Measurements from ENCODE around the gene CD2AP.
"Not testable (repeated sequence)": the region's sequence is repeated elsewhere in the genome, so short reads cannot be mapped to it uniquely, and the experiment has no call there.

Gene CD2AP

DNA sequence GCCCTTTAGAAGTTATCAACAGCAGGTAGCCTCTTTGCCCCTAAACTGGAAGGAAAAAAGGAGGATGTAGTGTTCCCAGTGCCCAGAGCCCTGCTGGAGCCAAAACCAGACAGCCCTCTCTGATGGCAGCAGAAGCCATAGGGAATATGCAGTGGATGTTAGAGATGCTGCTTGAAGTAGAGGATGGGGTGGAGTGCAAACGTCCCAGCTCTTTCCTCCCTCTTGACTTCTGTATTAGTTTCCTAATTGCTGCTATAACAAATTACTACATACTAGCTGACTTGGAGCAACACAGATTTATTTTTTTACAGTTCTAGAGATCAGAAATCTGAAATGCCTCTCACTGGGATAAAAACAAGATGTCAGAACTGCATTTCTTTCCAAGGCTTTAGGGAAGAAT lies 12.5 kb upstream of the CD2AP start:
- no peak for DNase-seq

DNA sequence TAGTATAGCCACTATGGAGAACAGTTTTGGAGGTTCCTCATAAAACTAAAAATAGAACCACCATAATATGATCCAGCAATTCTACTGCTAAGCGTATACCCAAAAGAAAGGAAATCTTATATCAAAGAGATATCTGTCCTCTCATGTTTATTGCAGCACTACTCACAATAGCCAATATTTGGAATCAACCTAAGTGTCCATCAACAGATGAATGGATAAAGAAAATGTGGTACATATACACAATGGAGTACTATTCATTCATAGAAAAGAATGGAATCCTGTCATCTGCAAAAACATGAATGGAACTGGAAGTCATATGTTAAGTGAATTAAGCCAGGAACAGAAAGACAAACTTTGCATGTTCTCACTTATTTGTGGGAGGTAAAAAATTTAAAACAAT lies 5.7 kb upstream of the CD2AP start:
- DNase-seq, result no peak

DNA sequence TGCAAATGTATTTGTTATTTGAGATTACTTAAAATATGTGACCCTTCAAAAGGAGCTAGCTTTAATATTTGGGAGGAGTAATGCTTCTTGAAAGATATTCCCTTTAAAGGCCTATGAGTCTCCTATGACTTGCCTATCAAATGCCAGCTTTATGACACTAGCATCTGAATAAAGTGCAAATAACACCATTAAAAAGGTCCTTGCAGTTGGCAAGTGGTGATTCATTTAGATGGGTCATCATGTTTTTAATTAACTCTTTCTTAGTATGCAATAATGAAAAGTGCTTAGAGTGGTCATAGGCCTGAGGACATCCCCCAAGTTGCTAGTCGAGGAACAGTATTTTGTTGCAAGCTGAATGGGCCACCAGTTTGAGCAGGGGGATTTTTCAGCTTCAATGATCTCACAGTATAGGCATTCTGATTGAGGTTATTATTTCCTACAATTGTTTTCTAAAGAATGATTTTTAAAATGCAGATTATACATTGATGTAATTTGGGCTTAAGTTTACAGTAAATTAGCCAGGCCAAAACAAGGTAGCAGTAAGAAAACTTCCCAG lies 3.7 kb upstream of the CD2AP start:
- no peak for DNase-seq

DNA sequence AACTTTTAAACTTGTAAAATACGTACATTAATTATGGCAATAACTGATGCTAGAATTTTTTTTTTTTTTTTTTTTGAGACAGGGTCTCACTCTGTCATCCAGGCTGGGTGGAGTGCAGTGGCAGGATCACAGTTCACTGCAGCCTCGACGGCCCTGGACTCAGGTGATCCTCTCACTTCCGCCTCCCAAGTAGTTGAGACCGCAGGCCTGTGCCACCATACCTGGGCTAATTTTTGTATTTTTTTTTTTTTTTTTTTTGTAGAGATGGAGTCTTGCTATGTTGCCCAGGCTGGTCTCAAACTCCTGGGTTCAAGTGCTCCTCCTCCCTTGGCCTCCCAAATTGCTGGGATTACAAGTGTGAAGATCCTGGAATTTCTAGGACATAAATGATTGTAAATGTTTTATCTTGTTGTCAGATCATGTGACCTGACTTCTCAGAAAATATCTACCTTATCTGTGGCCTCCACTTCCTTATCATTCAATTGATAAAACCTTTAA lies 2.2 kb upstream of the CD2AP start:
- DNase-seq, result no peak

DNA sequence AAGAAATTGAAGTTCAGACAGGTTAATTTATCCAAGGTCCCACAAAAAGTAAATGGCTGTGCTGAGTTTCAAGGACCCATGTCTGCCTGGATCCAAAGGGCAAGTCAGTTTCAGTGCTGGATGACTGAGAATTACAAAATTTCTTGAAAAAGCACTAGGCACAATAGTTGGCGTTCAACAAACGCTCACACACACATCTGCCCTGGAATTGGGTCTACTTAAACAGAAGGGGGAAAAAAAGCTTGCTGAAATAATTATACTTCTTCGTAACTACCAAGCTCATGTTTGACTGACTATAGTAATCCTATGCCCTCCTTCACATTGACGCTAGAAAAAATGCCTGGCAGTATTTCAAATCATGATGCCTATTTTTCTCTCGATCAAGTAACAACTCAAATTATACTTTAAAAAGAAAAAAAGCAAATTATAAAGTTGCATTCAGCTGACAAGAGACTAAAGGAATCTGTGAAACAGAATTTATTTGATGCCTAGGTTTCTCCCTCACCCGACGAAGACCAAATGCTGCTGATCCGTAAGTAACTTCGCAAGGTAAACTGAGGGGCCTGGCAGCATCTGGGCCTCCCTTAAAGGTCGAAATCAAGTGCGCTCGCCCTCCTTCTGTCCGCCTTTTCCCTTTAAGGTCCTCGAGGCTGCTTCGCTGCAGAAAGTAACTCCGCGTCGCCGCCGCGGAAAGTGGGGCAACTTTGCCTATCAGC lies 650 bp upstream of the CD2AP start:
- no peak for DNase-seq

DNA sequence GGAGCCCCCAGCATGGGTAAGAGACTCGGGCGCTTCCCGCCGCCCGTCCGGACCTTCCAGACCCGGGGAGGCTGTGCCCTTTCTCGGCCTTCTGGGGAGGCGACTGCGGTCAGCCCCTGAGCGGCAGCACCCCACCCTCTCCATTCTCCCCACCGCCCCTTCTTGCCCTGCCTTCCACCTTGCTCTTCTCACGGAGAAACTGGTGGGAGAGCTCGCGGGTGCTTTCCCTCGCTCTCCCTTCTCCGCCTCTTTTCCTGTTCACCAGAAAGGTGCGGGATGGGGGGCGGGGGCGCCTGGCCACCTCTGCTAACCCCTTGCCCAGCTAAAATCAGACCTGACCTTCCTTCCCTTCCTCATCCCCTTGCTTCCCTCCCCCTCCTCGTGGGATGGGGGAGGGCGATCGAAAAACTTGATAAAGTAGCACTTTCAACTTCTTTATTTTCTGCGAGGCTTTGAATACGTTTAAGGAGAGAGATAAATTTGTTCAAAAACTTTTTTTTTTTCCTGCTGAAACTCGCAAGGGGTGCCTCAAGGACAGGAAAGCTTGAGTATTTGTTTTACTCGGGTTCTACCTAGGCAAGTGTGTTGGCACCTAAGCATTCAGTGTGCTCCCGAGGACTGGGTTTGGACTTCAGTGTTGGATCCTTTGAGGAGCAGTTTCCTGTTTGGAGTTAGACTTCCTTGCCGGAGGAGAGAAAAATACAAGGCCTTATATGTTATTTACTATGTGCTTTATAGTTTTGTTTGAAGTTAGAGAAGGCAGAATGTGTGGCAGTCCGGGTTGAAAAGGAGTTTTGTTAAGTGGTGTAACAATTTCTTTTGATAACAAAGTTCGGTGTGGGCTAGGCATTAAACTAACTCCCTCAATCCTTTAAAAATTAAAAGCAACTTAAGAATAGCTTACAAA lies 897 bp downstream of the CD2AP start:
- DNase-seq, result peak; percentile 28

DNA sequence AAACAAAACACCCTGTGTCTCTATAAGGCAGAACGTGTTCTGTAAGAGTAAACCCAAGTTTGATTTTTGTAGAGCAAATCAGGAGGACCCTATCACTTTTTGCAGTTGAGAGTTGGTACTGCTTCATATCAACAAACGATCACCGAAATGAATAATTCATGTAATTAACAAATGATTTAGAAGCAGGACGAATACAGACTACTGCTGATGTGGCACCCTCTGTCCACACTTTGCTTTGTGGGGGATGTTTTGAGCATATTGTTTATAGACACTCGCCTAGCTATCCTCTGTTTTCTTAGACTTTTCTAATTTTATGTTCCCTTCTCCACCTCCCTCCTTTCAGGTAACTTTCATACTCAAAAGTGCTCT lies 1.5 kb downstream of the CD2AP start:
- DNase-seq, result no peak

DNA sequence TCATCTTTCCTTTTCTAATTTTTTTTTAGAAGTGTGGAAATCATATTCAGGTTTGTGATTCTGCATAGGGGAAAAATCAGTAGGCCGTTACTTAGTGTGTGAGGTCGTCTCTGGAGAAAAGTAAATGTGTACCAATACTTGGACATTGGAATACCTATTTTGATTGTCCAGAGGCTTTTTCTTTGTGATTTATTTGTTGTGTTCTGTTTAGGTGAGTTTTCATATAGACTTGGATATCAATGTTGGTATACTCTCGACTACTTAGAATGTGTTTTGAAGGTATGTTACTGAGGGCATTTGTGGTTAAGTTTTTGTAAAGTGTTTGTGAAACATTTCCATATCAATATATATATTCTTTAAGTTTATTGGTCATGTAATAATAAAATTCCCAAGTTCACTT lies 2.3 kb downstream of the CD2AP start:
- no peak for DNase-seq

DNA sequence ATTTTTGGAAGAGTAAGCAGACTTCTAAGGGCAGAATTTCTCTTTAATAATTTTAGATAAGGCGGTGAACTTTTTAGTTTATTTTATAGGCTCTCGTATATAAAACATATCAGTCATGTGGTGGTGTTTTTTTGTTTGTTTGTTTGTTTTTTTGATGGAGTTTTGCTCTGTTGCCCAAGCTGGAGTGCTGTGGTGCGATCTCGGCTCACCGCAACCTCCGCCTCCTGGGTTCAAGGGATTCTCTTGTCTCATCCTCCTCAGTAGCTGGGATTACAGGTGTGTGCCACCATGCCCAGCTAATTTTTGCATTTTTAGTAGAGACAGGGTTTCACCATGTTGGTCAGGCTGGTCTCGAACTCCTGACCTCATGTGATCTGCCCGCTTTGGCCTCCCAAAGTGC lies 3.6 kb downstream of the CD2AP start:
- DNase-seq, result not testable (repeated sequence)

DNA sequence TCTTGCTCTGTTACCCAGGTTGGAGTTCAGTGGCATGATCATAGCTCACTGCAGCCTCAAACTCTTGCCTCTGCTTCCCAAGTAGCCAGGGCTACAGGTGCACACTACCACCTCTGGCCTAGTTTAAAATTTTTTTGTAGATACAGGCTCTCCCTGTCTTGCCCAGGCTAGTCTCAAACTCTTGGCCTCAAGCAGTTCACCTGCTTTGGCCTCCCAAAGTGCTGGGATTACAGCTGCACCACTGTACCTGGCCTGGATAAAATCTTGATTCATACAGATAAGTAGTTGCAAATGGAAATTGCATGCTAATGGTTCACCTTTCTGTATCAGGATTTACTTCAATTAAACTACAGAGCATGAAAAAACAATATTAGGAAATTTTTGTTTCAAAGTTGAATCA lies 4.2 kb downstream of the CD2AP start:
- no peak for DNase-seq

DNA sequence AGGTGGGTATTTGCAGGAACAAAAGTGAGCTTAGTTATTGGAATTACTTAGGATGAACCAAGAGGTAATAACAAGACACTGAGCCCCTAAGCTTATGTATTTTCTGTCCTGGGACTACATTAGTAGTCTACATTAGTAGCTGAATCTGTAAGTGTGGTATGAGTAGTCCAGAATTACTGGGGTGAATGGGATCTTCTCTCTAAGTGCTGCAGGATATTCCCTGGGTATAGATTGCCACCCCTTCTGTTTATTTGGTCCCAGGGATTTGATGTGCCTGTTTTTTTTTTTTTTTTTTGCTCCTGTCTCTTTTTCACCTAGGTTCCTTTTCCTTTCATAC lies 5.9 kb downstream of the CD2AP start:
- DNase-seq, result no peak

DNA sequence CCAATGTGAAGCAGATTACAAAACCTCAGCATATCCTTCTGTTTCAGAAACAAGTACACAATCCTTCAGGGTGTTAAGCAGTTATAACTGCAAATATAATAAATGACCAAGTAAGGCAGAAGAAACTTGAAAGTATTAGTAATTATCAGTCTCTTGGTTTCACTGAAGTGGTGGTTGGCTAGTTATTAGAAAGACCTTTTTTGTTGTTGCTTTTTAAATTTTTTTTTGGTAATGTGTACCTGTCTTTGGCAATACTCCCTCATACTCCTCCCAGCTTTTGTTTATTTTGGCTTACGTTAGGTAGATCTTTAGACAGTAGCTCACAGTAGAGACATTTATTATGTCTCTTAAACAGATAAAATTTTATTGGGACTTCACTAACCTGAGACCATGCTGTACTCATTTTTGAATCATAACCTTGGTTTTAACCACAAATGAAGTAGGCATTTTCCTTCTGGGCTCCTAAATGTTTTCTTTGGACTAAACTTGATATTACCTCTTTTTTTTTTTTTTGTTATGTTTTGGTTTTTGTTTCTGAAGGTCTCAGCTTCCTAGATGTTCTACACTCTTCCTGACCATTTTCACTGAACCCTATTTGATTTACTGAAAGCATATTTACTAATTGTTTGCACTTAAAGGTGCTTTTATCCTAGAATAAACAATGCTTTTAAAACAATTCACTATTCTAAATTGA lies 6.4 kb downstream of the CD2AP start:
- no peak for DNase-seq

DNA sequence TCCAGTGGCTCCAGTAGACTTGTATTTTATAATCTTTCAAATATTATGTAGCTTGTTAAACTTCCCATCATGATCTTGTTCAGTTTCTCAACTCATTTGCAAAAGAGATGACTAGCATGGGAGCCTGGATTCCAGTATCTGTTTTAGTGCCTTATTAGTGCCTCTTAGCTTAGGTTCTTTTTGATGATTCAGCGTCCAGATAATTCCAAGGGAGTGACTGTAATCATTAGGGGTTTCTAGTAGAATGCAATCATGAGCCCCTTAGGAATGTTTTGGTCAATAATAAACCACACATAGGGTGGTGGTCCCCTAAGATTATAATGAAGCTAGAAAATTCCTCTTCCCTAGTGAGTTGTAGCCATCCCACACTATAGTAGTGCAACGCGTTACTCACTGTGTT lies 7.0 kb downstream of the CD2AP start:
- DNase-seq, result no peak

DNA sequence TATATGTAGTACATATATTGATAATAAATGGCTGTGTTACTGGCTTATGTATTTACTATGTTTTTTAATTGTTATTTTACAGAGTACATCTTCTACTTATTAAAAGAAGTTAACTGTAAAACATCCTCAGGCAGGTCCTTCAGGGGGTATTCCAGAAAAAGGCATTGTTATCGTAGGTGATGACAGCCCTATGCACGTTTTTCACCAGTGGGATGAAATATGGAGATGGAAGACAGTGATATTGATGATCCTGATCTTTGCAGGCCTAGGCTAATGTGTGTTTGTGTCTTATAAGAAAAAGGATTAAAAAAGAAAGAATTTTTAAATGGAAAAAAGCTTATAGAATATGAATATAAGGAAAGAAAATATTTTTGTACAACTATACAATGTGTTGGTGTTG lies 7.5 kb downstream of the CD2AP start:
- no peak for DNase-seq

DNA sequence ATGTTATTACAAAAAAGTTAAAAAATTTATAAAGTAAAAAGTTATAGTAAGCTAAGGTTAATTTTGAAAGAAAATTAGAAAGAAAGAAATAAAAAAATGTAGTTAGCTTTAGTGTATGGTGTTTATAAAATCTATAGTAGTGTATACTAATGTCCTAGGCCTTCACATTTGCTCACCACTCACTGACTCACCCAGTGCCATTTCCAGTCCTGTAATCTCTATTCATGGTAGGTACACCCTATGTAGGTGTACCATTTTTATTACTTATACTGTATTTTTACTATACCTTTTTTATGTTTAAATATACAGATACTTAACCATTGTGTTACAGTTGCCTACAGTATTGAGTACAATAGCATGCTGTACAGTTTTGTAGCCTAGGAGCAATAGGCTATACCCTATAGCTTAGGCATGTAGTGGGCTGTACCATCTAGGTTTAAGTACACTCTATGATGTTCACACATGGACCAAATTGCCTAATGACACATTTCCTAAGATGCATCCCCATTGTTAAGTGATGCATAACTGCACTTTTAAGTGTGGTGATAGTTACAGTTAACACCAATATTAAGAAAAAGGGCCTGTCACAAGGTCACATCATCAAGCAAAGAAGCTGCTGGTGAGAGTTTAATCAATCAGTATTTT lies 8.0 kb downstream of the CD2AP start:
- no peak for DNase-seq

DNA sequence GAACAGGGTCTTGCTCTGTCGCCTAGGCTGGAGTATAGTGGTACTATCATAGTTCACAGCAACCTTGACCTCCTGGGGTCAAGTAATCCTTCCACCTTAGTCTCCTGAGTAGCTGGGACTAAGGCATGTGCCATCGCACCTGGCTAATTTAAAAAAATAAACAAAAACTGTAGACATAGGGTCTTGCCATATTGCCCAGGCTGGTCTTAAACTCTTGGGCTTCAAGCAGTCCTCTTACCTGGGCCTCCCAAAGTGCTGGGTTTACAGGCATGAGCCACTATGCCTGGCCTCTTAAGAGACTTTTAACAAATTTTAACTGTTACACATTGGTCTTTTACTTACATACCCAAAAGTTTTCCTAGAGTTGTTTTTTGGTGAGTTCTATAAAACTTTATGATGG lies 12.4 kb downstream of the CD2AP start:
- no peak for DNase-seq

DNA sequence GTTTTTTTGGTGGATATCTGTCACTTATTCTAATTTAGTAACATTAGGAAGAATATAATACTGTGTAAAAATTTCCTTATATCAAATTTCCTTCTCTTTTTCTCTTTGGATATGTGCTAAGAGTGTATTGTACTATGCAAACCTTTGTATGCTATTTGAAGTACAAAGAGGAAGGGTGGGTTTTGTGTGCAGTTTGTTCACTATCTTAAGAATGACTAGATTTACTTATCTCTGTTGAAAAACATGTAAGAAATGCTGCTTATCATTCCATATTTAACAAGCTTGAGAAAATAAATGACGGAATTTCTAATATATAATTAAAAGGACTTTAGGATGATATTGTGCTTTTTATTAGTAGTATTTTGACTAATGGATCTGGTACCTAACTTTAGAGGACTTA lies 13.1 kb downstream of the CD2AP start:
- no peak for DNase-seq

DNA sequence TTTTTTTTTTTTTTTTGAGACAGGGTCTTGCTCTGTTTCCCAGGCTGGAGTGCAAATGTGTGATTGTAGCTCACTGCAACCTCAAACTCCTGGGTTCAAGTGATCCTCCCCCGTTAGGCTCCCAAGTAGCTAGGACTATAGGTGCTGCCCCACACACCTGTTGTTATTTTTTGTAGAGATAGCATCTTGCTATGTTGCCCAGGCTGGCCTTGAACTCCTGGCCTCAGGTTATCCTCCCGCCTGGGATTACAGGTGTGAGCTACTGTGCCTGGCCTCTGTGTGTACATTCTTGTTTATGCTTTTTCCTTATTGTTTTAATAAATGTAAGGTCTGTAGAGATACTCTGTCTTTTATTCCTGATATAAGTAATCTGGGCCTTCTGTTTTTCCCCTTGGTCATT lies 14.8 kb downstream of the CD2AP start:
- no peak for DNase-seq

DNA sequence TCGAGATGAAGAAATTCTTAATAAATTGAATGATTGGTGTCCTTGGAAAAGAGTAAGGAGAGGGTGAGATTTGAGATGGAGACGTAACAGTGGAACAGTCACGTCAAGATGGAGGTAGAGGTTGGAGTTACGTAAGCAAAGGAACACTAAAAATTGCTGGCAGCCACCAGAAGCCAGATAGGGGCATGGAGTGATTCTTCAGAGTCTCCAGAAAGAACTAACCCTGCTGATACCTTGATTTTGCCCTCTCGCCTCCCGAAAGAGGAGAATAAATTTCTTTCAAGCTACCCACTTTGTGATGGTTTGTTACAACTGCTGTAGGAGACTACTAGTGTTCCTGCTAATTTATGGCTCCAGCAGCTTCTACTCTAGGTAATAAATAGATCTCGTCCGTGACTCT lies 17.6 kb downstream of the CD2AP start:
- no peak for DNase-seq

DNA sequence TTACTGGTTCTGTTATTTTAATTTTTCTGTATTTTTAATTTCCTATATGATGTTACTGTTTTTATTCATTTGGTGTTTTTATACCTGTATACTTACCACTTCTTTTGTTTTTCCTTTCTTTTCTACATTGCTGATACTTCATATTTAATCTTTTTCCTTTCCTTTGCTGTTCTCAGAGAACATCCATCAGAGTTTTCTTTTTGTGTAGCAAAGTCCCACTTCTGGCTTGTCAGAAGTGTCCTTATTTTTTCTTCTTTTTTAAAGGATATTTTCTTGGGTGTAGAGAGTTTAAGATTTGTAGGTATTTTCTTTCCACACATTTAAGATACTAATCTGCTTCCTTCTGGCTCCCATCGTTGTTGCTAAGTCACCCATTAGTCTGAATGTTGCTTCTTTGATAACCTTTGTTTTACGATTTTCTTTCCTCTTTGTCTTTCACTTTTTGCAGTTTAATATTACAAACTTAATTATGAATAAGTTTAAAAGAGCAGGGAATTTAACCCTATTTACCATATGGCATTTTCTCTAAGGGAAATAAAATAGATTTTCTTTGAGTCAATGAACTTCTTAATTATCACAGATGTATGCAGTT lies 18.5 kb downstream of the CD2AP start:
- no peak for DNase-seq

DNA sequence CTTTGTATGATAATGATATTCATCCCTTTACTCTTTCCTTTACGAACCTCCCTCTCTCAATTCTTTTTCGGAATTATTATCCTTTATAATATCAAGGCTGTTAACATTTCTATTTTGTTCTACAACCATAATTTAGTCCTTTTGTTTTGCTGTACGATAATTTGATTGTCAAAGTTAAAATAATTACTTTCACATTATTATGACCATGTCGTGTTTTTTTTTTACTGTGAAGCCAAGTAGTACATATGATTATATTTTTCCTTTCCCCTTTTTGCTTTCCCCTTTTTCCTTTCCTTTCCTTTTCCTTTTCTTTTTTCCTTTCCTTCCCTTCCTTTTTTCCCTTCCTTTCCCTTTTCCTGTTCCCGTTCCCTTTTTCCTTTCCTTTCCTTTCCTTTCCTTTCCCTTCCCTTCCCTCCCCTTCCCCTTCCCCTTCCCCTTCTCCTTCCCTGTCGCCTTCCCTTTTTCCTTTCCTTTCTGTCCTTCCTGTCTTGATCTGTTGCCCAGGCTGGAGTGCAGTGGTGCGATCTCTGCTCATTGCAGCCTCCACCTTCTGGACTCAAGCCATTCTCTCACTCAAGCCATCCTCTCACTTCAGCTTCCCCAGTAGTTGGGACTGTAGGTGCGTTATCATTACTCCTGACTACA lies 19.5 kb downstream of the CD2AP start:
- no peak for DNase-seq

DNA sequence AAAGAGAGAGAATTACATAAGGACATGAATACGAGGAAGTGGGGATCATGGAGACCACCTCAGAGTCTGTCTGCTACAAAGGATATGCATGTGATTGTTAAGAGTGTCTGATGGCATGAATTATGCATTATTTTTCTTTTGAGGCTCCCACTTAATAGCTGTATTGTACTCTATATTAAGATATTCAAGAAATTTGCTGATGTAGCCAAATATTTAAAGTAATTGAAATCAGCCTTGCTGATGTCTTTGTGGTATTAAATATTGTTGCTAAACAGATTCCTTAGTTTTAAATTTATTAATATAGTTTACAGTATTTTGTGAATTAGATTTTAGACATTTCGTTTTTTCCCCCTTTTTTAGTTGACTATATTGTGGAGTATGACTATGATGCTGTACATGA lies 25.3 kb downstream of the CD2AP start:
- DNase-seq, result no peak

All from RPMI8226 (cell line).